Fibroblast of lung (primary cell): ENCODE data around the gene LRMDA.

ENCODE experiments used
- EZH2 ChIP-seq: IDR thresholded peaks from 2 replicates; pipeline ENCODE4 v1.5.1; 2012; ENCODE audit warnings: low read length, control low read depth, mild to moderate bottlenecking; ENCODE audit errors: missing control alignments
- TF ChIP-seq, protein P1 (sequence below), 2 donors: IDR thresholded peaks in 1 of 2; conservative IDR thresholded peaks in 1 of 2; 1 replicate in 1 of 2; 2 replicates in 1 of 2; pipeline ENCODE4 v1.5.1; 2011 to 2012; ENCODE audit warnings: low read length in 2 of 2, control low read depth in 1 of 2, inconsistent platforms in 1 of 2, low read depth in 1 of 2, mild to moderate bottlenecking in 1 of 2

DNA sequence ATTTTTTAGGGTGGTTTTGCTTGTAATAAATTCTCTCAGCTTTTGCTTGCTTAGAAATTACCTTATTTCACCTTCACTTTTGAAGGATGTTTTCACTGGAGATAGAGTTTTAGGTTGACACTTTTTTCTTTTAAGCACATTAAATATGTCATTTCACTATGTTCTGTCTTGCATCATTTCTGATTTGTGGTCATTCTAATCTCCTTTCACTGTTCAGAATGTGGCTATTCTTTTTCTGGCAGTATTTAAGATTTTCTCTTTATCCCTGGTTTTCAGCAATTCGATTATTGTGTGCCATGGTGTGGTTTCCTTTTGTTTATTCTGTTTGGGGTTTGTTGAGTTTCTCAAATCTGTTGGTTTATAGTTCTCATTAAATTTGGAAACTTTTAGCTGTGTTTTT is 1140.6 kb downstream of the LRMDA start:
- TF ChIP-seq, protein P1, sequence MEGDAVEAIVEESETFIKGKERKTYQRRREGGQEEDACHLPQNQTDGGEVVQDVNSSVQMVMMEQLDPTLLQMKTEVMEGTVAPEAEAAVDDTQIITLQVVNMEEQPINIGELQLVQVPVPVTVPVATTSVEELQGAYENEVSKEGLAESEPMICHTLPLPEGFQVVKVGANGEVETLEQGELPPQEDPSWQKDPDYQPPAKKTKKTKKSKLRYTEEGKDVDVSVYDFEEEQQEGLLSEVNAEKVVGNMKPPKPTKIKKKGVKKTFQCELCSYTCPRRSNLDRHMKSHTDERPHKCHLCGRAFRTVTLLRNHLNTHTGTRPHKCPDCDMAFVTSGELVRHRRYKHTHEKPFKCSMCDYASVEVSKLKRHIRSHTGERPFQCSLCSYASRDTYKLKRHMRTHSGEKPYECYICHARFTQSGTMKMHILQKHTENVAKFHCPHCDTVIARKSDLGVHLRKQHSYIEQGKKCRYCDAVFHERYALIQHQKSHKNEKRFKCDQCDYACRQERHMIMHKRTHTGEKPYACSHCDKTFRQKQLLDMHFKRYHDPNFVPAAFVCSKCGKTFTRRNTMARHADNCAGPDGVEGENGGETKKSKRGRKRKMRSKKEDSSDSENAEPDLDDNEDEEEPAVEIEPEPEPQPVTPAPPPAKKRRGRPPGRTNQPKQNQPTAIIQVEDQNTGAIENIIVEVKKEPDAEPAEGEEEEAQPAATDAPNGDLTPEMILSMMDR (conservative IDR thresholded peaks at IDR 0.05 in 1 of 2, IDR thresholded peaks at IDR 0.05 in 1 of 2; ENCODE audit: low read depth in 1 of 2, low read length in 2 of 2), result no peak
- no peak for TF ChIP-seq EZH2
